GM23248 (cell line): ENCODE data around the gene EFNB3.

ENCODE experiments used
- EZH2 ChIP-seq: fragments of 200-600 bp; sonication (generic); IDR thresholded peaks from 2 replicates; pipeline ENCODE4 v1.6.1; 2018; ENCODE audit warnings: antibody characterized with exemption, mild to moderate bottlenecking; ENCODE audit not compliant: insufficient read depth, poor library complexity, severe bottlenecking
- EZH2phosphoT487 ChIP-seq: fragments of 200-600 bp; sonication (generic); IDR thresholded peaks from 2 replicates; pipeline ENCODE4 v1.6.1; 2018; ENCODE audit warnings: antibody characterized with exemption, moderate library complexity, mild to moderate bottlenecking, low read depth; ENCODE audit not compliant: insufficient read depth

DNA sequence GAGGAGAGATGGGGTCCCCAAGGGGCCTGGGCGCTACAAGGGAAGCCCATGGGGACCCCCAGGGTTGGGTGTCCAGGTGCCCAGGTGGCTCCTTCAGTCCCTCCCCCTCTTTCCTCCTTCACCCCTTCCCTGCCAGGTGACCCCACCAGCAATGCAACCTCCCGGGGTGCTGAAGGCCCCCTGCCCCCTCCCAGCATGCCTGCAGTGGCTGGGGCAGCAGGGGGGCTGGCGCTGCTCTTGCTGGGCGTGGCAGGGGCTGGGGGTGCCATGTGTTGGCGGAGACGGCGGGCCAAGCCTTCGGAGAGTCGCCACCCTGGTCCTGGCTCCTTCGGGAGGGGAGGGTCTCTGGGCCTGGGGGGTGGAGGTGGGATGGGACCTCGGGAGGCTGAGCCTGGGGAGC is 4.0 kb downstream of the EFNB3 start:
- TF ChIP-seq EZH2phosphoT487 = no peak
- no peak for TF ChIP-seq EZH2
